ENCODE data around the gene KCNQ1. TPM values are rescaled to one million over a fixed set of nuclear protein-coding genes. Genes with fewer than 3 reads are reported as not detected.

KCNQ1 gene
- total and polyA plus RNA-seq, 2 experiments from 2014 or later, result 0.45 to 0.87 TPM

DNA sequence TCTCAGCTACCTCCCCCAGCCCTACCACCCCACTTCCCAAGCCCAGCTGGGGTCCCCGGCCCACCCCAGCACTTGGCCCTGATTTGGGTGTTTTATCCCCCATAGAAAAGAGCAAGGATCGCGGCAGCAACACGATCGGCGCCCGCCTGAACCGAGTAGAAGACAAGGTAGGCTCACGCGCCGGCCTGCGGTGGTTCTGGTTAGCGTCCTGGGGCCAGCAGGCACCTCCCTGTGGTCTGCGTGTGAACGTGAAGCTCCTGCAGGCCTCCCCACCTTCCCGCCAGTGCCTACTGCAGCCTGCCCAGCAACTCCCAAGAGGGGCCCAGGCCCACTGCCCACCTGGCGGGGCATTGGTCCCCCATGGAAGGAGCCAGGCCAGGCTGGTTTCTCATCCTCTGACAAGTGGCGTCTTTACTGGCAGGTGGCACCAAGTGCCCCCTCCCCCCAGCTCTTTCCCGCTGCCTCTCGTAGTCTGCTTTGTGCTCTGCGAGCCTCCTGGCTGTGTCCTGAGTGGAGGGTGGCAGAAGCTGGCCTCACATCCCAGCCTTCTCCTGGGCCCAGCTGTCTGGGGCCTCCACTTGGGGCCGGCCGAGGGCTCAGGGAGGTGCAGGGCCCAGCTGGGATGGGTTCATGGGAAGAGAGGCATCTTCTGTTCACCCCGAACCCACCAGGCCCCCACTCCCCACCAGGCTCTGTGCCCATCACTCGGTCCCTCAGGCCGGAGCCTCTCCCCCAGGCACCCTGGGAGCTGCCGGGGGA is 333.2 kb downstream of the KCNQ1 start (continued):
- TF ChIP-seq, protein P1, sequence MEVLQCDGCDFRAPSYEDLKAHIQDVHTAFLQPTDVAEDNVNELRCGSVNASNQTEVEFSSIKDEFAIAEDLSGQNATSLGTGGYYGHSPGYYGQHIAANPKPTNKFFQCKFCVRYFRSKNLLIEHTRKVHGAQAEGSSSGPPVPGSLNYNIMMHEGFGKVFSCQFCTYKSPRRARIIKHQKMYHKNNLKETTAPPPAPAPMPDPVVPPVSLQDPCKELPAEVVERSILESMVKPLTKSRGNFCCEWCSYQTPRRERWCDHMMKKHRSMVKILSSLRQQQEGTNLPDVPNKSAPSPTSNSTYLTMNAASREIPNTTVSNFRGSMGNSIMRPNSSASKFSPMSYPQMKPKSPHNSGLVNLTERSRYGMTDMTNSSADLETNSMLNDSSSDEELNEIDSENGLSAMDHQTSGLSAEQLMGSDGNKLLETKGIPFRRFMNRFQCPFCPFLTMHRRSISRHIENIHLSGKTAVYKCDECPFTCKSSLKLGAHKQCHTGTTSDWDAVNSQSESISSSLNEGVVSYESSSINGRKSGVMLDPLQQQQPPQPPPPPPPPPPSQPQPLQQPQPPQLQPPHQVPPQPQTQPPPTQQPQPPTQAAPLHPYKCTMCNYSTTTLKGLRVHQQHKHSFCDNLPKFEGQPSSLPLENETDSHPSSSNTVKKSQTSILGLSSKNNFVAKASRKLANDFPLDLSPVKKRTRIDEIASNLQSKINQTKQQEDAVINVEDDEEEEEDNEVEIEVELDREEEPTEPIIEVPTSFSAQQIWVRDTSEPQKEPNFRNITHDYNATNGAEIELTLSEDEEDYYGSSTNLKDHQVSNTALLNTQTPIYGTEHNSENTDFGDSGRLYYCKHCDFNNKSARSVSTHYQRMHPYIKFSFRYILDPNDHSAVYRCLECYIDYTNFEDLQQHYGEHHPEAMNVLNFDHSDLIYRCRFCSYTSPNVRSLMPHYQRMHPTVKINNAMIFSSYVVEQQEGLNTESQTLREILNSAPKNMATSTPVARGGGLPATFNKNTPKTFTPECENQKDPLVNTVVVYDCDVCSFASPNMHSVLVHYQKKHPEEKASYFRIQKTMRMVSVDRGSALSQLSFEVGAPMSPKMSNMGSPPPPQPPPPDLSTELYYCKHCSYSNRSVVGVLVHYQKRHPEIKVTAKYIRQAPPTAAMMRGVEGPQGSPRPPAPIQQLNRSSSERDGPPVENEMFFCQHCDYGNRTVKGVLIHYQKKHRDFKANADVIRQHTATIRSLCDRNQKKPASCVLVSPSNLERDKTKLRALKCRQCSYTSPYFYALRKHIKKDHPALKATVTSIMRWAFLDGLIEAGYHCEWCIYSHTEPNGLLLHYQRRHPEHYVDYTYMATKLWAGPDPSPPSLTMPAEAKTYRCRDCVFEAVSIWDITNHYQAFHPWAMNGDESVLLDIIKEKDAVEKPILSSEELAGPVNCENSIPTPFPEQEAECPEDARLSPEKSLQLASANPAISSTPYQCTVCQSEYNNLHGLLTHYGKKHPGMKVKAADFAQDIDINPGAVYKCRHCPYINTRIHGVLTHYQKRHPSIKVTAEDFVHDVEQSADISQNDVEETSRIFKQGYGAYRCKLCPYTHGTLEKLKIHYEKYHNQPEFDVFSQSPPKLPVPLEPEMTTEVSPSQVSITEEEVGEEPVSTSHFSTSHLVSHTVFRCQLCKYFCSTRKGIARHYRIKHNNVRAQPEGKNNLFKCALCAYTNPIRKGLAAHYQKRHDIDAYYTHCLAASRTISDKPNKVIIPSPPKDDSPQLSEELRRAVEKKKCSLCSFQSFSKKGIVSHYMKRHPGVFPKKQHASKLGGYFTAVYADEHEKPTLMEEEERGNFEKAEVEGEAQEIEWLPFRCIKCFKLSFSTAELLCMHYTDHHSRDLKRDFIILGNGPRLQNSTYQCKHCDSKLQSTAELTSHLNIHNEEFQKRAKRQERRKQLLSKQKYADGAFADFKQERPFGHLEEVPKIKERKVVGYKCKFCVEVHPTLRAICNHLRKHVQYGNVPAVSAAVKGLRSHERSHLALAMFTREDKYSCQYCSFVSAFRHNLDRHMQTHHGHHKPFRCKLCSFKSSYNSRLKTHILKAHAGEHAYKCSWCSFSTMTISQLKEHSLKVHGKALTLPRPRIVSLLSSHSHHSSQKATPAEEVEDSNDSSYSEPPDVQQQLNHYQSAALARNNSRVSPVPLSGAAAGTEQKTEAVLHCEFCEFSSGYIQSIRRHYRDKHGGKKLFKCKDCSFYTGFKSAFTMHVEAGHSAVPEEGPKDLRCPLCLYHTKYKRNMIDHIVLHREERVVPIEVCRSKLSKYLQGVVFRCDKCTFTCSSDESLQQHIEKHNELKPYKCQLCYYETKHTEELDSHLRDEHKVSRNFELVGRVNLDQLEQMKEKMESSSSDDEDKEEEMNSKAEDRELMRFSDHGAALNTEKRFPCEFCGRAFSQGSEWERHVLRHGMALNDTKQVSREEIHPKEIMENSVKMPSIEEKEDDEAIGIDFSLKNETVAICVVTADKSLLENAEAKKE (CRISPR knock-in tag; IDR thresholded peaks at IDR 0.05), result no peak
- TF ChIP-seq, protein P2, sequence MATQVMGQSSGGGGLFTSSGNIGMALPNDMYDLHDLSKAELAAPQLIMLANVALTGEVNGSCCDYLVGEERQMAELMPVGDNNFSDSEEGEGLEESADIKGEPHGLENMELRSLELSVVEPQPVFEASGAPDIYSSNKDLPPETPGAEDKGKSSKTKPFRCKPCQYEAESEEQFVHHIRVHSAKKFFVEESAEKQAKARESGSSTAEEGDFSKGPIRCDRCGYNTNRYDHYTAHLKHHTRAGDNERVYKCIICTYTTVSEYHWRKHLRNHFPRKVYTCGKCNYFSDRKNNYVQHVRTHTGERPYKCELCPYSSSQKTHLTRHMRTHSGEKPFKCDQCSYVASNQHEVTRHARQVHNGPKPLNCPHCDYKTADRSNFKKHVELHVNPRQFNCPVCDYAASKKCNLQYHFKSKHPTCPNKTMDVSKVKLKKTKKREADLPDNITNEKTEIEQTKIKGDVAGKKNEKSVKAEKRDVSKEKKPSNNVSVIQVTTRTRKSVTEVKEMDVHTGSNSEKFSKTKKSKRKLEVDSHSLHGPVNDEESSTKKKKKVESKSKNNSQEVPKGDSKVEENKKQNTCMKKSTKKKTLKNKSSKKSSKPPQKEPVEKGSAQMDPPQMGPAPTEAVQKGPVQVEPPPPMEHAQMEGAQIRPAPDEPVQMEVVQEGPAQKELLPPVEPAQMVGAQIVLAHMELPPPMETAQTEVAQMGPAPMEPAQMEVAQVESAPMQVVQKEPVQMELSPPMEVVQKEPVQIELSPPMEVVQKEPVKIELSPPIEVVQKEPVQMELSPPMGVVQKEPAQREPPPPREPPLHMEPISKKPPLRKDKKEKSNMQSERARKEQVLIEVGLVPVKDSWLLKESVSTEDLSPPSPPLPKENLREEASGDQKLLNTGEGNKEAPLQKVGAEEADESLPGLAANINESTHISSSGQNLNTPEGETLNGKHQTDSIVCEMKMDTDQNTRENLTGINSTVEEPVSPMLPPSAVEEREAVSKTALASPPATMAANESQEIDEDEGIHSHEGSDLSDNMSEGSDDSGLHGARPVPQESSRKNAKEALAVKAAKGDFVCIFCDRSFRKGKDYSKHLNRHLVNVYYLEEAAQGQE (IDR thresholded peaks at IDR 0.05; ENCODE audit: unreplicated experiment), result no peak
- TF ChIP-seq EZH2phosphoT487 (IDR thresholded peaks at IDR 0.05; ENCODE audit: unreplicated experiment), result no peak
- no peak for TF ChIP-seq NANOG (IDR thresholded peaks at IDR 0.05; ENCODE audit: borderline replicate concordance)
- TF ChIP-seq ZNF114 (CRISPR knock-in tag; IDR thresholded peaks at IDR 0.05), result no peak
- TF ChIP-seq STAT1 (IDR thresholded peaks at IDR 0.05; ENCODE audit: unreplicated experiment), result no peak
- no peak for TF ChIP-seq CTCF (conservative IDR thresholded peaks at IDR 0.05; ENCODE audit: low read depth in 2 of 2)
- TF ChIP-seq POLR2AphosphoS5 (IDR thresholded peaks at IDR 0.05; ENCODE audit: low read depth), result no peak

Measured in GM23338 (cell line).